HL-60/S4 (cell line): ENCODE data around the gene PHF21B.
"Not testable (repeated sequence)": the region's sequence is repeated elsewhere in the genome, so short reads cannot be mapped to it uniquely, and the experiment has no call there.

Source experiments
- in situ Hi-C: fragments of 300-500 bp; cut with MboI; formaldehyde crosslinking; loops from 2 replicates; pipeline ENCODE4 v1.14.3; 2022; ENCODE audit warnings: low sequenced_read_pairs

Gene PHF21B

DNA sequence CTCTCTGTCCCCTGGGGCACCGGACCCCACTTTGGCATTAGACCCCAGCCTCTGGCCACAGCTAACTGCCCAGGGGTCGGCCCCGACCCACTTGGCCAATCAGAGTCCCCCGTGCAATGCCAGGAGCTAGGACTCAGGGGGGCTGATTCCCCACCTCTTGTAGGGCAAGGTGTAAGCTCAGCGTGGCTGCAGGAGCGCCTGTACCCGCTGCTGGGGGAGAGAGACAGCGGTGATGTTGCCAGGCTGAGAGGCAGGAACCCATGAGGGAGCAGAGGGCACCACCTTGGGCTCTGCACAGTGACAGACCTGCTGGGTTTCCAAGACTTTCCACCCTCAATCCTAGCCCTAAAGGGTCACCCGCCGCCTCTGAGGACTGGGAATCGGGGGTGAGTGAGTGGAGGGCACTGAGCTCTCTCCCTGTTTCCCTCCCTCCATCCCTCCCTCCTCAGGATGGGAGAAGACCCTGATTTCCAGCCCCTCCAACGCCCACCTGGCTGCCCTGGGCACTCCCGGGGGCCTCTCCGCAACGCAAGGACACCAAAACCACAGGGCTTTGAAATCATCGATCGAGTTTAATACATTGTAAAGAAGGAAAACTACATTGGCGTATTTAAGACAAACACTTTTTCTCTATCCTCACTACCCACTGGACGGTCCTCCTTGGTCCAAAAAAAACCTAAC, 129.1 kb downstream of the PHF21B start:
- in situ Hi-C loops: no loop called here

DNA sequence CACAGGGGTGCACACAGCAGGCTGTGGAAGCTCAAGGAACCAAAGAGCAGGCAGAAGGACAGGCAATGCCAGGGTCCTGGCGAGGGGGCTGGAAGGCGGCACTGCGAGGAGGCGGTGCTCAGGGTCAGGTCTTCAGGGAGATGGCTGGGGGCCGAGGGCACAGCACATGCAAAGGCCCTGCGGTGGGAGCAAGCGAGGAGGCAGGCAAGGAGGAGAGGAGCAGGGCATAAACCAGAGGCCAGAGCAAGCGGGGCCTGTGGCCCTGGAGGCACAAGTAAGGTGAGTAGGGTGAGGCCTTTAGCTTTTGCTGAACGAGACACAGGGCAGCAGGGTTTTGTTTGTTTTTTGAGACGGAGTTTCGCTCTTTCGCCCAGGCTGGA, 130.5 kb downstream of the PHF21B start:
- in situ Hi-C loops: no loop called here

DNA sequence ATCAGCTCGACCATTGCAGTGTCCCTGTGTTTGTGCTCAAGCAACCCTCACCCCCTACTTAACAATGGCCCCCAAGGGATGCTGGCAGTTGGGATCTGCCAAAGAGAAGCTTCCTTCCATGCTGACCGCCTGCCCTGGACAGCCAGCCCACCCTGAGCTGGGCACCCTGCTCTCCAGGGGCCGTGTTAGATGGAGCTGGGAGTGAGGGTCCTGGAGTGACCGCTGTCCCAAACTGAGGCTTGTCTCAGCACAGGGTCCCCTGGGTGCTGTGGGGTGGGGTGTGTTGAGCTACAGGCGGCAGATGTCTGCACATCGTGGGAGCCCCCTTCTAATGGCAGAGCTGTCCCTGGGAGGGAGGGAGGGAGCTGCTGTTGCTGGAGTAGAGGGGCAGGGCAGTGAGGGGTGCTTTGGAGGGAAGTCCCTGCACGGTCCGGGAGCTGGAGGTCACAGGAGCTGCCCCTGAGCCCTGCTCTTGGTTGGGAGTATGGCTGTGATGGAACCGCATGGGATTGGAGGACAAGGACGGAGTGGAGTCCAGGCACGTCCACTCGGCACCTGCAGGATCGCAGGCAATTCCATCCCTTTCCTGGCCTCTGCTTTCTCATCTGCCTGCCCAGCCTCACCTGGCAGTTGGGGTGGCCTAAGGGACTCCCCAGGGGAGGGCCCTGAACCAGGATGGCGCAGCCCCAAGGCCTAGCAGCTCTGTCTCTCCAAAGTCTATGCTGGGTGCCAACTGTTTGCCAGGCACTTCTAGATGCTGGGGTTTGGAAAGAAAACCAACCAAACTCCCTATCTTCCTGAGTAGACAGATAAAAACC, 131.1 kb downstream of the PHF21B start:
- in situ Hi-C loops: no loop called here

DNA sequence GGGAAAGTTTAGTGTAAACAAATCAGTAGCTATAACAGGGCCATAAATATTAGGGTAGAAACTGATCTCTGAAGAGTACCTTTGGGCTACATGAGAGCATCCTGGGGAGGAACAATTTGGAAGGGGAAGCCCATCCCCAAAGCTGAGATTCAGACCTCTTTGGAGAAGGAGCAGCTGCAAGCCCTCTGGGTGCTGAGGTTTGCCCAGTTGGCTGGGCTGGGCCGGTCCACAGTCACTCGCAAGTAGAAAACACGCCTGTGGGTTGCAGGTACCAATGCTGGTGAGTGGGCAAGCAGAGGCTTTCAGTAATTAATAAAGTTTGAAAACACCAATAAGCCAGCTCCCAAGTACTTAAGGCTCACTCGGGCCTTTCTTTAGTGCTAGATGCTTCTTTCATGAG, 132.9 kb downstream of the PHF21B start:
- in situ Hi-C loops: no loop called here

DNA sequence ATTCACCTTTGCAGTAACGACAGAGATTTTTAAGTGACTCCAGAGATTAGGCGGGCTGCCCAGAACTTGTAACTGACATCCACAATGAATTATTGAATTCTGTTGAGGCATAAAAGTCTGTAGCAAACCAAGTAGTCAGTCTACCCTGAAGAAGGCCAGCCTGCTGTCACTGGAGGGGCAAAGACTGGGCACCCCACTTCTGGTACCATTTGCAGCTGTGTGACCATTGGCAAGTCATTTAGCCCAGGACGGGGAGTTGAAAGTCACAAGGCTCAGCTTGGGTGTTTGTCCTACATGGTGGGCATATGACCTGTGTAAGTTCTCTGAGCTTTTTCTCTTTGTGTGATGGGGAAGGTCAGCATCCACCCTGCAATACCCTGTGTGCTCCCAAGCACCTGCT, 138.0 kb downstream of the PHF21B start:
- in situ Hi-C loops: no loop called here

DNA sequence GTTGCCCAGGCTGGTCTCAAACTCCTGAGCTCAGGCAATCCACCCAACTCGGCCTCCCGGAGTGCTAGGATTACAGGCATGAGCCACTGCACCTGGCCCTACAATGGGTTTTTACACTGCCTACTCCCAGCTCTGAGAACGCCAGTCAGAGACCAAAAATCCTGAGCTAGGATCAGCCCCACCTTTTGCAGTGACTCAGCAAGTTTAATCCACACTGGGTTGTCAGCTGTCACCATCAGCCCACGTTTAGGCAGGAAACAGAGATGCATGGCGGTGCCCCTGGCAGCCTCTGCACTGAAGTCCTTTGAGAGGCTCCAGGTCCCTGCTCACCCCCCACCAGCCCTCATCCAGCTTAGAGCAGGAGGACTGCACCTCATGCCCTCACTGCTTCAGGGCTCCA, 139.8 kb downstream of the PHF21B start:
- in situ Hi-C loops: no loop called here

DNA sequence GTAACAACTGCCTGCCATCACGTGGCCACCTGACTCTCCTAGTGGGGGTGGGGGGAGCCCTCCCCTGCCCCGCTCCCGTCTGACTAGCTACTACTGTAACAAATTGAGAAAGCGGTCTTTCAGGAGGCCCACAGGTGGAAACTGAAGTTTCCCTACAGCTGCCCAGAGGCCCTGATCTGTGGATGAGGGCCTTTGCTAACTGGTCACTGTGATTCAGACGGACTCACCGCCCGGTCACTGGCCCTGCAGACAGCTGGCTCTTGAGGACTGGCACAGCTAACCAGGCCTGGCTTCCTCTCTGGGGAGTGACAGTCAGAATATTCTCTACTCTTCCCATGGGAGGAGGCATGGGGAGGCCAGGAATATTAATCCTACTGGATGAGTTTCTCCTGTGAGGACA, 140.6 kb downstream of the PHF21B start:
- in situ Hi-C loops: no loop called here

DNA sequence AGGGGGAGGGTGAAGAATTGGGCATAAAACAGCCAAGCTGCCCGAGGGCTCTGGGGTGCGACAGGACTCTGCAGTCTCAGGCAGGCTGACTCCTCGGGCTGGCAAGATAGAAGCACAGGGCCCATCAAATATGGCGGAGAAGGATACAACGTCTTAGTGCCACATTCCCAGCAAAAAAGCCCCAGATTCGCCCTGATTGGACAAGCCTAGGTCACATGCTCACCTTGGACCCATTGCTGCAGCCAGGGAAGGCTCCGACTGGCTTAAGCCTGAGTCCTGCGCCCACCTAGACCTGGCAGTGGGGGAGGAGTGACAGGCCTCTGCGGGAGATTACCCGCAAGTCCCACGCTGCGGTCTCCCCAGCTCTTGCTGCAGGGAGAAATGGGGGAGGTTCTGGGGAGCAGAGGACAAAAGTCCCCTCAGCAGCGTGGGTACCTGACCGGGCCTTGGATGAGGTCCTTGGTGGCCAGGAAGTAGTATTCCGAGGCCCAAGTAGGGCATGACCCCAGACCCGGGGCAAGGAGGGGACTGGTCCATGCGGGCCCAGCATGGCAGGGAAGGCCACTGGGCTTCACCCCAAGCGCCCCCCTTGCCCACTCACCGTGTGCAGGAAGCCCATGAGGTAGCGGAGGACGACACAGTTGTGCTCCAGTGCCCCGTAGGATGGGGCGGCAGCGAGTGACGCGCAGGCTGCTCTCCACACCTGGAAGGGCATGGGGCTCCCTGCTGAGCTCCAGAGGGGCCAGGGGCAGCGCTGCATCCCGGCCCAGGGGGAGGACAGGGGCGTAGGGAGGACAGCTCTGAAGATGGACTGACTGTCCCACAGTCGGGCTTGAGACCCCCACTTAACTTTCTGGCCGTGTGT, 144.4 kb downstream of the PHF21B start:
- in situ Hi-C loops: no loop called here

DNA sequence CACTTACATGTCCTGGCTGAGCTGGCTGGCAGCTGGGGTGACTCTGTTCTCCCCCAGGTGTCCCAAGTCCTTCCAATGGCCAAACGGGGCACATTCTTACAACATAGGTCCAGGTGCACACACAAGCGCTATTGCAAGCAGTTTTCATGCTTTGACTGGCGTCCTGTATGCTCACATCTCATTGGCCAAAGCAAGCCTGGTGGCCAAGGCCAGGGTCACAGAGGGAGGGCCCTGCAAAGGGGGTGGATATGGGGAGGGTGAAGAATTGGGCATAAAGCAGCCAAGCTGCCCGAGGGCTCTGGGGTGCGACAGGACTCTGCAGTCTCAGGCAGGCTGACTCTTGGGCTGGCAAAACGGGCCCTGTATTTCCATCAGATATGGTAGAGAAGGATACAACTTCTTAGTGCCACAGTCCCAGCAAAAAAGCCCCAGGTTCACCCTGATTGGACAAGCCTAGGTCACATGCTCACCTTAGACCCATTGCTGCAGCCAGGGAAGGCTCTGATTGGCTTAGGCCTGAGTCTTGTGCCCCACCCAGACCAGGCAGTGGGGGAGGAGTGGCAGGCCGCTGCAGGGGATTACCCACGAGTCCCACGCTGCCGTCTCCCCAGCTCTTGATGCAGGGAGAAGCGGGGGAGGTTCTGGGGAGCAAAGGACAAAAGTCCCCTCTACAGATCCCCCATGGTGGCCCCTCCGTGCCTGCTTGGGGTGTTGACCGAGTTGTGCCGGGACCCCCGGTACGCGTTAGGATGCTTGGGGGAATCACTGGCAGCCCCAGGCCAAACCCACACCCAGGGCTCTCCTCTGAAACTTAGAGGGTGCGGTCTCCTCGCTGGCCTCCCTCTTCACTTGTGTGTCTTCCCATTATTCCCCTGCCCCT, 146.6 kb downstream of the PHF21B start:
- in situ Hi-C loops: no loop called here

DNA sequence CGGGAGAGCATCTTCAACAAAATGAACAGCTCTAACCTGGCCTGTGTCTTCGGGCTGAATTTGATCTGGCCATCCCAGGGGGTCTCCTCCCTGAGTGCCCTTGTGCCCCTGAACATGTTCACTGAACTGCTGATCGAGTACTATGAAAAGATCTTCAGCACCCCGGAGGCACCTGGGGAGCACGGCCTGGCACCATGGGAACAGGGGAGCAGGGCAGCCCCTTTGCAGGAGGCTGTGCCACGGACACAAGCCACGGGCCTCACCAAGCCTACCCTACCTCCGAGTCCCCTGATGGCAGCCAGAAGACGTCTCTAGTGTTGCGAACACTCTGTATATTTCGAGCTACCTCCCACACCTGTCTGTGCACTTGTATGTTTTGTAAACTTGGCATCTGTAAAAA, 147.5 kb downstream of the PHF21B start:
- in situ Hi-C loops: no loop called here

DNA sequence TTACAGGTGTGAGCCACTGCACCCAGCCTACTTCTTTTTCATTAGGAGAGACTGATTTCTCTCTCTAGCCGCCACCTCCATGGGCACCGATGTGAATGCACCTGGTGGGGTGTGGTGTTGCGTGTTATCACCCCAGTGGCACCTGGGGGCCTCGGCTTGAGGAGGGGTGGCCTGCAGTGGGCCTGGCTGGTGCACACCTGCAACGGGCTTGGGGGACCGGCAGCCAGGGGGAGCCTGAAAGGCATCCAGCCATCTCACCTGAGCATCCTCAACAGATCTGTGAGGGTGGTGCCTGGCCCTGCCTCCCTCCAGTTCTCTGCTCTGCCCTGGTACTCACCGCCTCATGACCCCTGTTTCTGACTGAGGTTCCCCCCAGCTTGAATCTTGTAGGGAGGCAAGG, 148.6 kb downstream of the PHF21B start:
- in situ Hi-C loops: no loop called here

DNA sequence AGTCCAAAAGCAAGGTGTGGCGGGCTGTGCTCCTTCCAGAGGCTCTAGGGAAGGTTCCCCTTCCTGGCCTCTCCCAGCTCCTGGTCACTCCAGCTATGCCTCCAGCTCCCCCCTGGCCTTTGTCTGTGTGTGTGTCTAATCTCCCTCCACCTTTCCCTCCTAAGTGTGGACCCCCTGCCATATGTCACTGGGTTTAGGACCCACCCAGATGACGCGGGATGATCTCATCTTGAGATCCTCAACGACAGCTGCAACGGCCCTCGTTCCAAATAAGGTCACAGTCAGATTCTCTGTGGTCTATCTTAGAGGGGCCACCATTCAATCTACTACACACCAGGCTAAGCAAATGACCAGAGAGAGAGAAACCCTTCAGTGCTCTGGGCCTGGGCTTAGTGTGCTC, 149.5 kb downstream of the PHF21B start:
- in situ Hi-C loops: no loop called here

DNA sequence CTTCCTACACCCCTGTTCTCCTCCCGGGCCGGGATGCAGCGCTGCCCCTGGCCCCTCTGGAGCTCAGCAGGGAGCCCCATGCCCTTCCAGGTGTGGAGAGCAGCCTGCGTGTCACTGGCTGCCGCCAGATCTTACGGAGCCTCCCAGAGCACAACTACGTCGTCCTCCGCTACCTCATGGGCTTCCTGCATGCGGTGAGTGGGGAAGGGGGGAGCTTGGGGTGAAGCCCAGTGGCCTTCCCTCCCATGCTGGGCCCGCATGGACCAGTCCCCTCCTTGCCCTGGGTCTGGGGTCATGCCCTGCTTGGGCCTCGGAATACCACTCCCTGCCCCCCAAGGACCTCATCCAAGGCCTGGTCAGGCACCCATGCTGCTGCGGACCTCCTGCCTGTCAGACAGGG, 150.2 kb downstream of the PHF21B start:
- in situ Hi-C loops: no loop called here

DNA sequence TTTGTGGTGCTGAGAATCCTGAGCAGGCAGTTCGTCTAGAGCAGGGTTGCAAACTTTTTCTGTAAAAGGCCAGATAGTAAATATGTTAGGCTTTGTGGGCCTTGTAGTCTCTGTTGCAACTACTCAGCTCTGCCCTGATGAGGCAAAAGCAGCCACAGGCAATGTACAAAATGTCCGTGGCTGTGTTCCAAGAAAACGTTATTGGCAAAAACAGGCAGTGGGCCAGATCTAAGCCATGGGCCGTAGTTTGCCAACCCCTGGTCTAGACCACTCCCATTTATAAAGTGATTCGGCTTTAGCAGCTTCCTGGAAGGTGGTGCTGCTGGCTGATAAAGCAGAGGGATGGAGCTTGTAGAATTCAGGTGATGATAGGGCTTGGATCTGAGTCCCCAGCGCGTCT, 151.0 kb downstream of the PHF21B start:
- in situ Hi-C loops: not testable (repeated sequence)

DNA sequence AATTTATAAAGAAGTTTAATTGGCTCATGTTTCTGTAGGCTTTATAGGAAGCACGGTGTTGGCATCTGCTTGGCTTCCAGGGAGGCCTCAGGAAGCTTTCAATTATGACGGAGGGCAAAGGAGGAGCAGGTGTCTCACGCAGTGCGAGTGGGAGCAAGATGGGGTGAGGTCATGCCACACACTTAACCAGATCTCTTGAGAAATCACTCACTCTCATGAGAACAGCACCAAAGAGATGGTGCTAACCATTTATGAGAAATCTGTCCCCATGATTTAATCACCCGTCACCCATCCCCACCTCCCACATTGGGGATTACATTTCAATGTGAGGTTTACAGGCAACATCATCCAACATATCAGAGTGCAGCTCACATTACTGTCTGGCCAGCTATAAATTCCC, 153.9 kb downstream of the PHF21B start:
- in situ Hi-C loops: no loop called here

DNA sequence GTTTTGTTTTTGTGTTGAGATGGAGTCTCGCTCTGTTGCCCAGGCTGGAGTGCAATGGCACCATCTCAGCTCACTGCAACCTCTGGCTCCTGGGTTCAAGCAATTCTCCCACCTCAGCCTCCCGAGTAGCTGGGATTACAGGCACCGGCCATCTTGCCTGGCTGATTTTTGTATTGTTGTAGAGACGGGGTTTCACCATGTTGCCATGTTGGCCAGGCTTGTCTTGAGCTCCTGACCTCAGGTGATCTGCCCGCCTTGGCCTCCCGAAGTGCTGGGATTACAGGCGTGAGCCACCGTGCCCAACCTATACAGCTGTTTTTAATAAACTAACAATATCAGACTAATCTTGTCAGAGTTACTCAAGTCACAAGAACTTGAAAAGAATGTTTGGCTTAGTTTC, 155.2 kb downstream of the PHF21B start:
- in situ Hi-C loops: not testable (repeated sequence)

DNA sequence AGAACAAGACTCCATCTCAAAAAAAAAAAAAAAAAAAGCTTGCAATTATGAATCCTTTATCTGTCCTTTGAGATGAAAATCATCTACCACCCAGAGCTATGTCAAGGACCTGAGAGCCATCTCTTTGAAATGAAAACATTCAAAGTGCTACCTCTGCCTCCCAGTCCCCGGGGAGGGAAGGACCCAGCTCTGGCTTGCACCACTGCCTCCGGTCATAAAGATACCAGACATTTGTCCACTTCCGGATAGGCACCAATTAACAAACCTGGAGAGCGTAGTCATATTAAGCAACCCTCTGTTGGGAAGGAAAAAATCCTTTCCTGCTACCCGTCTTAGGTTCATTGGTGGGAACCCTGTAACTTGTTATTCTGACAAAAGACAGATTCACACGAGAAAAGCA, 158.9 kb downstream of the PHF21B start:
- in situ Hi-C loops: no loop called here

DNA sequence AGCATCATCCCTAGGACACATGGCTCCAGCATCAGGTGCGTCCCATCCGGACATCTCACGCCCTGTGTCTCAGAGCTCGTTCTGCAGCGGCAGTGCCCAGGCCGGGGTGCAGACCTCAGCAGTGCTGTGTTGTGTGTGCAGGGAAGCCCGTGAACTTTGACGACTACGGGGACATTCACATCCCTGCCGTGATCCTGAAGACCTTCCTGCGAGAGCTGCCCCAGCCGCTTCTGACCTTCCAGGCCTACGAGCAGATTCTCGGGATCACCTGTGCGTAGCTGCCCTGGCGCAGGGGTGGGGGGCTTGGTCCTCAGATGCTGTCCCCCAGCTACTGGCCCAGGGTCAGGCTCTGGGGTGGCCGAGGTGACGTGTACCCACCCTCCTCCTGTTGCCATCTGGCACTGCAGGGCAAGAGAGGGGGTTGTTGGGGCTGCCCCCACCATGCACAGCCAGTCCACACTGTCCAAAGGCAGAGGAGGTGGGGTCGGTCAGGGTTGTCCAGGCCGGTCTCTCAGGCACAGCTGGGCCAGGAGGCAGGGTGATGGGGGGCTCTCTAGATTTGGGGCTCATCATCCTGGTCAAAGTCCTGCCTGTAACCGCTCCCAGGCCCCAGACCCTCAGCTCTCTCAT, 160.9 kb downstream of the PHF21B start:
- in situ Hi-C loops: no loop called here

DNA sequence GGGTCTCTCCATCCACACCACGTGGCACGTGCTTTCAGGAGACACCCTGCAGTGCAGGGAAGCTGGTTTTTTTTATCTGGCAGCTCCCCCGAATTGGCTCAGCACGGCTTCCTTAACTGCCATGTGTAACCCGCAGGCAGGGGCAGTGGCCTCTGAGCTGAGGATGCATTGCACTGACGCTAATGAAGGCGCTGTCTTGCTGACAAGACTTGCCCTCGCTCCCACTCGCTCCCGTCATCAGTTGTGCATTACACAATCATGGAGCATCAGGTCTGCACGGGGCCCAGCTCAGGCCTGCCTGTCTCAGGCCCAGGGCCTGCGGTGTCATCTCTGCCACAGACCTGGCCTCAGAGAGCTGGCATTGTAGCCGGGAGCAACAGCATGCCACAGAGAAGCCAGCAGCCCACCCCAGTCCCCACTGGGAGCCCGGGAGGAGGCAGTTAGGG, 161.5 kb downstream of the PHF21B start:
- in situ Hi-C loops: no loop called here

DNA sequence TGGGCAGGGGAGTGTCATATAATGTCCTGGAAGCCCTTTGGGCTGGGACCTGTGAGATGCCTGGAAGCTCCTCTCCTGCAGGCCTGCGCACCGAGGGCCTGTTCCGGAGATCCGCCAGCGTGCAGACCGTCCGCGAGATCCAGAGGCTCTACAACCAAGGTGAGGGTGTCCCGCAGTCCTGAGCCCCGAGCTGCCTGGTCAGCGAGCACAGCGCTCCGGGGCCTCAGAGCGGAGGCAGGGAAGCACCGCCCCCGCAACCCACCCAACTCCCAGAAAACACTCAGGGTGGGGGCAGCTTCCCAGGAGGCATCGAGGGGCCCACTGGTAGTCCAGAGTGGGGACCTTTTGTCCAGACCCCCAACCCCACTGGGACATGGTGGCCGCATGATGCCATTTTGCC, 161.9 kb downstream of the PHF21B start:
- in situ Hi-C loops: no loop called here
